ENCODE measurements around the gene RBM26. TPM values are rescaled to one million over a fixed set of nuclear protein-coding genes. Genes with fewer than 3 reads are reported as not detected.

RBM26 gene
- total and polyA plus RNA-seq, 2 experiments from 2014 or later = 46.0 to 69.3 TPM

DNA sequence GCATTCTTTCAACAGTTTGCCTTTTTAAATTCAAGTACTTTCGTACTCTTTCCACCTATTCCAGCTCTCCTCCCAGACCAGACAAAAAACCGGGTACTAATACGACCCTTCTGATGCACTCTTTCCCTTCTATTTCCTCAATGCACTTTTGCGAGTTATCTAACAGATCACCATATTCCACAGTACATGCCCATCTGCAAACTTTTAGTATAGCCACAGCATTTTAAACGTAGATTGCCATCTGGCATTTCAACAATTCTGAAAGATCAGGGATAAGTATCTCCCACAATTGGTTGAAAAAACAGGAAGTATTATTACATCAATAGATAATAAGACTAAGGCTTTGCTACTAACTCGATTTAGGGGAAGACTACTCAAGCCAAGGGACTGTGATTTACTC, 31.5 kb downstream of the RBM26 start (continued):
- TF ChIP-seq, protein P1, sequence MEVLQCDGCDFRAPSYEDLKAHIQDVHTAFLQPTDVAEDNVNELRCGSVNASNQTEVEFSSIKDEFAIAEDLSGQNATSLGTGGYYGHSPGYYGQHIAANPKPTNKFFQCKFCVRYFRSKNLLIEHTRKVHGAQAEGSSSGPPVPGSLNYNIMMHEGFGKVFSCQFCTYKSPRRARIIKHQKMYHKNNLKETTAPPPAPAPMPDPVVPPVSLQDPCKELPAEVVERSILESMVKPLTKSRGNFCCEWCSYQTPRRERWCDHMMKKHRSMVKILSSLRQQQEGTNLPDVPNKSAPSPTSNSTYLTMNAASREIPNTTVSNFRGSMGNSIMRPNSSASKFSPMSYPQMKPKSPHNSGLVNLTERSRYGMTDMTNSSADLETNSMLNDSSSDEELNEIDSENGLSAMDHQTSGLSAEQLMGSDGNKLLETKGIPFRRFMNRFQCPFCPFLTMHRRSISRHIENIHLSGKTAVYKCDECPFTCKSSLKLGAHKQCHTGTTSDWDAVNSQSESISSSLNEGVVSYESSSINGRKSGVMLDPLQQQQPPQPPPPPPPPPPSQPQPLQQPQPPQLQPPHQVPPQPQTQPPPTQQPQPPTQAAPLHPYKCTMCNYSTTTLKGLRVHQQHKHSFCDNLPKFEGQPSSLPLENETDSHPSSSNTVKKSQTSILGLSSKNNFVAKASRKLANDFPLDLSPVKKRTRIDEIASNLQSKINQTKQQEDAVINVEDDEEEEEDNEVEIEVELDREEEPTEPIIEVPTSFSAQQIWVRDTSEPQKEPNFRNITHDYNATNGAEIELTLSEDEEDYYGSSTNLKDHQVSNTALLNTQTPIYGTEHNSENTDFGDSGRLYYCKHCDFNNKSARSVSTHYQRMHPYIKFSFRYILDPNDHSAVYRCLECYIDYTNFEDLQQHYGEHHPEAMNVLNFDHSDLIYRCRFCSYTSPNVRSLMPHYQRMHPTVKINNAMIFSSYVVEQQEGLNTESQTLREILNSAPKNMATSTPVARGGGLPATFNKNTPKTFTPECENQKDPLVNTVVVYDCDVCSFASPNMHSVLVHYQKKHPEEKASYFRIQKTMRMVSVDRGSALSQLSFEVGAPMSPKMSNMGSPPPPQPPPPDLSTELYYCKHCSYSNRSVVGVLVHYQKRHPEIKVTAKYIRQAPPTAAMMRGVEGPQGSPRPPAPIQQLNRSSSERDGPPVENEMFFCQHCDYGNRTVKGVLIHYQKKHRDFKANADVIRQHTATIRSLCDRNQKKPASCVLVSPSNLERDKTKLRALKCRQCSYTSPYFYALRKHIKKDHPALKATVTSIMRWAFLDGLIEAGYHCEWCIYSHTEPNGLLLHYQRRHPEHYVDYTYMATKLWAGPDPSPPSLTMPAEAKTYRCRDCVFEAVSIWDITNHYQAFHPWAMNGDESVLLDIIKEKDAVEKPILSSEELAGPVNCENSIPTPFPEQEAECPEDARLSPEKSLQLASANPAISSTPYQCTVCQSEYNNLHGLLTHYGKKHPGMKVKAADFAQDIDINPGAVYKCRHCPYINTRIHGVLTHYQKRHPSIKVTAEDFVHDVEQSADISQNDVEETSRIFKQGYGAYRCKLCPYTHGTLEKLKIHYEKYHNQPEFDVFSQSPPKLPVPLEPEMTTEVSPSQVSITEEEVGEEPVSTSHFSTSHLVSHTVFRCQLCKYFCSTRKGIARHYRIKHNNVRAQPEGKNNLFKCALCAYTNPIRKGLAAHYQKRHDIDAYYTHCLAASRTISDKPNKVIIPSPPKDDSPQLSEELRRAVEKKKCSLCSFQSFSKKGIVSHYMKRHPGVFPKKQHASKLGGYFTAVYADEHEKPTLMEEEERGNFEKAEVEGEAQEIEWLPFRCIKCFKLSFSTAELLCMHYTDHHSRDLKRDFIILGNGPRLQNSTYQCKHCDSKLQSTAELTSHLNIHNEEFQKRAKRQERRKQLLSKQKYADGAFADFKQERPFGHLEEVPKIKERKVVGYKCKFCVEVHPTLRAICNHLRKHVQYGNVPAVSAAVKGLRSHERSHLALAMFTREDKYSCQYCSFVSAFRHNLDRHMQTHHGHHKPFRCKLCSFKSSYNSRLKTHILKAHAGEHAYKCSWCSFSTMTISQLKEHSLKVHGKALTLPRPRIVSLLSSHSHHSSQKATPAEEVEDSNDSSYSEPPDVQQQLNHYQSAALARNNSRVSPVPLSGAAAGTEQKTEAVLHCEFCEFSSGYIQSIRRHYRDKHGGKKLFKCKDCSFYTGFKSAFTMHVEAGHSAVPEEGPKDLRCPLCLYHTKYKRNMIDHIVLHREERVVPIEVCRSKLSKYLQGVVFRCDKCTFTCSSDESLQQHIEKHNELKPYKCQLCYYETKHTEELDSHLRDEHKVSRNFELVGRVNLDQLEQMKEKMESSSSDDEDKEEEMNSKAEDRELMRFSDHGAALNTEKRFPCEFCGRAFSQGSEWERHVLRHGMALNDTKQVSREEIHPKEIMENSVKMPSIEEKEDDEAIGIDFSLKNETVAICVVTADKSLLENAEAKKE (CRISPR knock-in tag; IDR thresholded peaks at IDR 0.05) = no peak
- TF ChIP-seq, protein P2, sequence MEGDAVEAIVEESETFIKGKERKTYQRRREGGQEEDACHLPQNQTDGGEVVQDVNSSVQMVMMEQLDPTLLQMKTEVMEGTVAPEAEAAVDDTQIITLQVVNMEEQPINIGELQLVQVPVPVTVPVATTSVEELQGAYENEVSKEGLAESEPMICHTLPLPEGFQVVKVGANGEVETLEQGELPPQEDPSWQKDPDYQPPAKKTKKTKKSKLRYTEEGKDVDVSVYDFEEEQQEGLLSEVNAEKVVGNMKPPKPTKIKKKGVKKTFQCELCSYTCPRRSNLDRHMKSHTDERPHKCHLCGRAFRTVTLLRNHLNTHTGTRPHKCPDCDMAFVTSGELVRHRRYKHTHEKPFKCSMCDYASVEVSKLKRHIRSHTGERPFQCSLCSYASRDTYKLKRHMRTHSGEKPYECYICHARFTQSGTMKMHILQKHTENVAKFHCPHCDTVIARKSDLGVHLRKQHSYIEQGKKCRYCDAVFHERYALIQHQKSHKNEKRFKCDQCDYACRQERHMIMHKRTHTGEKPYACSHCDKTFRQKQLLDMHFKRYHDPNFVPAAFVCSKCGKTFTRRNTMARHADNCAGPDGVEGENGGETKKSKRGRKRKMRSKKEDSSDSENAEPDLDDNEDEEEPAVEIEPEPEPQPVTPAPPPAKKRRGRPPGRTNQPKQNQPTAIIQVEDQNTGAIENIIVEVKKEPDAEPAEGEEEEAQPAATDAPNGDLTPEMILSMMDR (conservative IDR thresholded peaks at IDR 0.05; ENCODE audit: low read depth in 2 of 2) = no peak
- TF ChIP-seq, protein P3, sequence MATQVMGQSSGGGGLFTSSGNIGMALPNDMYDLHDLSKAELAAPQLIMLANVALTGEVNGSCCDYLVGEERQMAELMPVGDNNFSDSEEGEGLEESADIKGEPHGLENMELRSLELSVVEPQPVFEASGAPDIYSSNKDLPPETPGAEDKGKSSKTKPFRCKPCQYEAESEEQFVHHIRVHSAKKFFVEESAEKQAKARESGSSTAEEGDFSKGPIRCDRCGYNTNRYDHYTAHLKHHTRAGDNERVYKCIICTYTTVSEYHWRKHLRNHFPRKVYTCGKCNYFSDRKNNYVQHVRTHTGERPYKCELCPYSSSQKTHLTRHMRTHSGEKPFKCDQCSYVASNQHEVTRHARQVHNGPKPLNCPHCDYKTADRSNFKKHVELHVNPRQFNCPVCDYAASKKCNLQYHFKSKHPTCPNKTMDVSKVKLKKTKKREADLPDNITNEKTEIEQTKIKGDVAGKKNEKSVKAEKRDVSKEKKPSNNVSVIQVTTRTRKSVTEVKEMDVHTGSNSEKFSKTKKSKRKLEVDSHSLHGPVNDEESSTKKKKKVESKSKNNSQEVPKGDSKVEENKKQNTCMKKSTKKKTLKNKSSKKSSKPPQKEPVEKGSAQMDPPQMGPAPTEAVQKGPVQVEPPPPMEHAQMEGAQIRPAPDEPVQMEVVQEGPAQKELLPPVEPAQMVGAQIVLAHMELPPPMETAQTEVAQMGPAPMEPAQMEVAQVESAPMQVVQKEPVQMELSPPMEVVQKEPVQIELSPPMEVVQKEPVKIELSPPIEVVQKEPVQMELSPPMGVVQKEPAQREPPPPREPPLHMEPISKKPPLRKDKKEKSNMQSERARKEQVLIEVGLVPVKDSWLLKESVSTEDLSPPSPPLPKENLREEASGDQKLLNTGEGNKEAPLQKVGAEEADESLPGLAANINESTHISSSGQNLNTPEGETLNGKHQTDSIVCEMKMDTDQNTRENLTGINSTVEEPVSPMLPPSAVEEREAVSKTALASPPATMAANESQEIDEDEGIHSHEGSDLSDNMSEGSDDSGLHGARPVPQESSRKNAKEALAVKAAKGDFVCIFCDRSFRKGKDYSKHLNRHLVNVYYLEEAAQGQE (IDR thresholded peaks at IDR 0.05; ENCODE audit: unreplicated experiment) = no peak
- no peak for TF ChIP-seq CREB1 (CRISPR knock-in tag; IDR thresholded peaks at IDR 0.05; ENCODE audit: low read depth)

All from GM23338 (cell line).